ENCODE measurements around the gene CXCR3.
"Not testable (repeated sequence)": the region's sequence is repeated elsewhere in the genome, so short reads cannot be mapped to it uniquely, and the experiment has no call there.

The CXCR3 gene

GRCh38 chrX:71618303-71618721, at the start of gene CXCR3:
CXCR3 (minus strand) TSS chrX:71618511; CDS start chrX:71618449, 62 bp downstream.
- DNase-seq = peak; percentile 70 to 71

- no peak for DNase-seq
These were observed 49.3 kb upstream of the CXCR3 start, which contains the start of gene LOC101059915 for GRCh38 chrX:71667328-71668247. LOC101059915 (plus strand) TSS chrX:71667546.

- no peak for DNase-seq
These were observed 48.2 kb upstream of the CXCR3 start for GRCh38 chrX:71666240-71667223.

DNA sequence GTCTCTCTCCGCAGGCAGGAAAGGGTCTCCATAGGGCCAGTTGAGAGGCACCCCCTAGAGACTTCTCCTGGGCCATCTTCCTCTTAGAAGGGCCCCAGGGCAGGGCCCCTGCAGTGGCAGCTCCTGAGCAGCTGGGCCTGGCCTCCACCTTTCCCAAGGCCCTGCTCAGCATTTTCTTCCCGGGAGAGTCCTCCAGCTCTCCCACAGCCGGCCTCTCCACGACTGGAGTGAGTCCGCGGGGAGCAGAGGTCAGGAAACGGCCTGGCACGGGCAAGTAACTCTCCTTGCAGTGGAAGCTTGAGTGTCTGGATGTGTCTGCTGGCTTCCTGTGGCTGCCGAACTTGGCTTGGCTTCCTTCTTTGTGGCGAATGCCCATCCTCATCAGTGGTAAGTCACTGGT, 47.4 kb upstream of the CXCR3 start:
- no peak for DNase-seq

DNA sequence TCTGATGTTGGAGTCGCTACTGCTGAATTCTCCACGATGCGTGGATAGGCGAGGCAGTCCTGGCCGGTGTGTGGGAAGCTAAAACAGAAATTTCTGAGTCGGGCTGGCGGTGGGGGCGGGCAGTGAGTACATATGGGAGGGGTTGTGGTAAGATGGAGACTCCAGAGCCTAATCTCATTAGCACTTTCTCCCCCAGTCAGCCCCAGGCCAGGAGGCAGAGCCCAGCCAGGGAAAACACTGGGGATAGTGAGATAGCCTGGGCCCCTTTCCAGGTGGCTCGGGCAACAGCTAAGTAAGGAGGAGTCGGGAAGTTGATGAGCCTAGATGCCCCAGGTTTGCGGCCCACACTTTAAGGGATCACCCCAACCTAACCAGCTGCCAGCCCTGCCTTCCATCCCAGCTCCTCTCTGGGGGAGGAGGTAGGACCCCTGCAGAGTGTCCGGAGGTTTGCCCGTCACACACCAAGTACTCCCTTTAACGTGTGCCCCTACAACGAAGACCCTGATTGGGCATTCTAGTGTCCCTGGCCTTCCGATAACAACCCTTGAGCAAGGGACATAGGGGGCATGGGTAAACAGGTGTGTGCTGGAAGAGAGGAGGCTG, 46.7 kb upstream of the CXCR3 start:
- DNase-seq = no peak

- peak in 1 of 2 donors; percentile 16 for DNase-seq
These were observed 45.9 kb upstream of the CXCR3 start for GRCh38 chrX:71664202-71664601.

DNA sequence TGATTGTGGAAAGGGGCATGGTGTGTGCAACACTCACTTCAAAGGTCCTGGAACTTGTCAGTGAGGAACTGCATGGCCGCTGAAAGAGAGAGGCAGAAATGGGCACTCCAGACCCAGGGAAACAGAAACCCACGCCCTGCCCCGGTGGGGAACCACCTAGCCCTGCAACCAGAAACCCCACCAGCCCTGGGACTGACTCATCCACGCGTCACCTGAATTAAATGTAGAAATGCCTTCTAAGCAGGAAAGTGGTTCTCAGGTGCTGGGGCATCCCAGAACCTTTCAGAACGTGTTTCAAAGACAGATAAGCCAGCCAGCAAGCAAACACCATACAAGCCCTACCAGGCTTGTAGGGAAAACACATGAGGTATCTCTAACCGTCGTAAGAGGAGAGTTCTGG, 44.9 kb upstream of the CXCR3 start:
- DNase-seq = peak; percentile 65 to 67

DNA sequence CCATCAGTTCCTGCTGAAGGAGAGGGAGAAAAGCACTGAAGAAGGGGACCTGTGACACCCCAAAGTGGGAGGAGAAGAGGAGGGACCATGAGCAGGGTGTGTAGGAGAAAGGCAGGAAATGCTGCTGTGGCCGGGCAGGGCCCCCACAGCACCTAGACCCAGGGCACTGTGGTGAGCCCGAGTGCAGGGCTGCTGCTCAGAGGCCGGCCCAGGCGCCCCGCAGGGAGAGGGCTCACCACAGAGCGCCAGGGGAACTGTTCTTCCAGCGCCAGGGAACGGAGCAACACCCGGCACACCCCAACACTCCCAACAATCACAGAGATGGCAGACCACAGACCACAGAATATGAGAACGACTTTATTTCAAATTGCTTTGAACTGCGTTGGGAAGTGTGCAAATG, 44.3 kb upstream of the CXCR3 start:
- not testable (repeated sequence) for DNase-seq

DNA sequence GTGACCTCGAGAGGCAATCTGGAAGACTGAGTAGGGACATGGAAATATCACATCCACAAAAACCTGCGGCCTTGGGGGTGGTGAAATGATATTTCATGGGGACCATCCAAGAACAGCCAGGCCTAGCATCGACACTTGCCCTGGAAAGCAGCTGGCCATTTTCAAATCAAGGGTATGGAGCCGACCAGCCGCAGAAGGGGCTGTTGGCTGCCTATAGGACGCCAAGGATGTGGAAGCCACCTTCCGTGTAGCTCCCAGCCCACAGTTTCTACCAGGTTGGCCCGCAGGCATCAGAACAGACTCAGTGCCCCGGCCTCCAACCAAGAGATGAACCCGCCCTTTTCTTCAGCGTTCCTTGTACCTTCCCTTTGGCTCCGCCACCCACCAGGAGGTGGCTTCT, 43.6 kb upstream of the CXCR3 start:
- no peak for DNase-seq

- no peak for DNase-seq
These were observed 42.5 kb upstream of the CXCR3 start for GRCh38 chrX:71660562-71661416.

DNA sequence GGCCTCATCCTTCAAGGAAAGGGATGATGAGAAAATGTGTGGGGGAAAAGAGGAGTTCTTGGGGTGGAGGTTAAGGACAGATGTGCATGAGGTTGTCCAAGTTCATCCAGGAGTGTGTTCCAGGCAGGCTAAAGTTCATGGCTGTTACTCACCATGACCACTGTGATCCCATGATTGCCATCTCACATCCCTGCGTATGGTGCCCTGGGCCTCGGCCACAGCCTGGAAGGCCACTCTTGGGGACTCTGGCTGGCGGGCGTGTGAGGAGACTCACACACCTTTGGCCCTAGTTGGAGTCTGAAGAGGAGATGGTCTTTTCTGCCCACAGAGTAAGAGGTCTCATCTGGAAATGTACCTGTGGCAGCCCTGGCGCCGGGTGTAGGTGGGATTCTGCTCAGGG, 41.6 kb upstream of the CXCR3 start:
- no peak for DNase-seq

DNA sequence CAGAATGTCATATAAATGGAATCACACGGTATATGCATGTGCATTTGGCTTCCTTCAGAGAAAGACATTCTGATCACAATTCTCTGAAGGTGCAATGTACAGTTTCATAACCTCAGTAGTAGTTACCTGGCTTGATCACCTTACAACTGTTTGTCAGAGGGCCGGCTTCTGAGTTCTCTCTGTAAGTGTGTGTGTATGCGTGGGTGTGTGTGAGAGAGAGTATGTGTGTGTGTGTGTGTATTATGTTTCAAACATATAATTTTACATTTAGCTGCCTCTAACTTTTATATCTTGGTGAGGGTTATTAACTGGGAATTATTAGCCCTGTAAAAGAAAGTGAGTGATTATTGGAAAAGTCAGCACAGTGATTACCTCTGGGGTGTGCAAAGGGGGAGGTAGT, 41.0 kb upstream of the CXCR3 start:
- DNase-seq = no peak

DNA sequence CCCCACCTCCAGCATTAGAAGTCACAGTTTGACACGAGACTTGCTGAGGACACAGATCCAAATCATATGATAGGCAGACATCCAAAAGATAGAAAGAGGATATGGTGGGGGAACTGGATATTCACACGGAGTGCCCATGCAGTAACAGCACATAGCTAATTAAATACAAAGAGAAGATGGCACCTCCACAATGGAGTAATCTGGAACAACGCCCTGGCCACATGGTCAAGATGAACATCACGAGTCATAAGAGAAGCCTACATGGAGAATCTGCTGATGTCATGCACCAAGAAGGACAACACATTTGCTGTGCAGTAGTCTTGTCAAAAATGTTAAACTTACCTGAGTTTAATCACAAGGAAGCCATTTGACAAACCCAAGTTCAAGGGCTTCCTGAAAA, 39.0 kb upstream of the CXCR3 start:
- no peak for DNase-seq

DNA sequence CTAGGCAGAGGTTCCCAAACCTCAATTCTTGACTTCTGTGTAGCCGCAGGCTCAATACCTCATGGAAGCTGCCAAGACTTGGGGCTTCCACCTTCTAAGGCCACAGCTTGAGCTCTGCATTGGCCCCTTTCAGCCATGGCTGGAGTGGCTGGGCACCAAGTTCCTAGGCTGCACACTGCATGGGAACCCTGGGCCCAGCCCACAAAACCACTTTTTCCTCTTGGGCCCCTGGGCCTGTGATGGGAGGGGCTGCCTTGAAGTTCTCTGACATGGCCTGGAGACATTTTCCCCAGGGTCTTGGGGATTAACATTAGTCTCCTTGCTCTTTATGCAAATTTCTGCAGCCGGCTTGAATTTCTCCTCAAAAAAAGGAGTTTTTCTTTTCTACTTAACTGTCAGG, 35.0 kb upstream of the CXCR3 start:
- no peak for DNase-seq

GRCh38 chrX:71652405-71652804, 34.1 kb upstream of the CXCR3 start:
- DNase-seq = peak; percentile 55 to 64

DNA sequence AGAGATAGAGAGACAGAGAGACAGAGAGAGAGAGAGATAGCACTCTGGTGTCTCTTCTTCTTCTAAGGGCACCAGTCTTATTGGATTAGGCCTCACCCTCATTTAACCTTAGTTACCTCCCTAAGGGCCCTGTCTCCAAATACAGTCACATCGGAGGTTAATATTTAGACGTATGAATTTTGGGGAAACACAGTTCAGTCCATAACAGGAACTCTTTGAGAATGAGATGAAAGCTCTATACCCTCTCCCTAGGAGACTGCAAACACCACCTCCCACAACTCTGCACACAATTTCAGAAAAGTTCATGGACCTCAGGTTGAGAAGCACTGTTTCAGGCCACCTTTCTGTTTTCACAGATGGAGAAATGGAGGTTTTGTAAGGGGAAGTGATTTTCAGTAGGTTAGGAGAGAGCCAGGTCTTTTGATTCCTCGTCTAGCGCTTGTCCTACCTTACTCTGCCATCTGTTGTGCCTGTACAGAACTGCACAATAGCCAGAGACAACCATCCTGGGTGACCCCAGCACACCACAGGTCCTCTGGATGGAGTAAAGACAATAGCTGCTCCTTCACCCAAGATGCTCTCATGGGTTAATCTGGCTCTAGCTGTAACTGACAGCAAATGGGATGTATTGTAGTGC, 32.1 kb upstream of the CXCR3 start:
- DNase-seq = peak; percentile 26 to 37

GRCh38 chrX:71644406-71644805, 26.1 kb upstream of the CXCR3 start:
- not testable (repeated sequence) for DNase-seq

DNA sequence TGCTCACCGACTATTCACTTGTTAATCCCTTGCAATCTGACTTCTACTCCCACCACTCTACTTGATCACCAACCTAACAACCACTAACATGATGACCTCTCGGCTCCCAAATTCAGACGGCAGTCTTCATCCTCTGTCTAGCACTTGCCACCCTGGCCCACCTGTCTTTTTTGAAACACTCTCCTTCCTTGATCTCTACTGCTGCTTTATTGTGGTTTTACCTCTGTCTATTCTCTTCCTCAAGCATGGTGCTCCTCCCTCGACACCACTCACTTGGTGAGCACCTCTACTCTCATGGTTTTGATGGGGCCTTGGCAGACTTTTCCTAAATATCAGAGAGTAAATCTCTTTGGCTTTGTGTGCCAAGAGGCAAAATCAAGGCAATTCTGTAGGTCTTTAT, 21.7 kb upstream of the CXCR3 start:
- DNase-seq = no peak

- no peak for DNase-seq
These were observed 20.1 kb upstream of the CXCR3 start for GRCh38 chrX:71638409-71638808.

- DNase-seq = no peak
These were observed 19.5 kb upstream of the CXCR3 start for GRCh38 chrX:71637848-71638247.

DNA sequence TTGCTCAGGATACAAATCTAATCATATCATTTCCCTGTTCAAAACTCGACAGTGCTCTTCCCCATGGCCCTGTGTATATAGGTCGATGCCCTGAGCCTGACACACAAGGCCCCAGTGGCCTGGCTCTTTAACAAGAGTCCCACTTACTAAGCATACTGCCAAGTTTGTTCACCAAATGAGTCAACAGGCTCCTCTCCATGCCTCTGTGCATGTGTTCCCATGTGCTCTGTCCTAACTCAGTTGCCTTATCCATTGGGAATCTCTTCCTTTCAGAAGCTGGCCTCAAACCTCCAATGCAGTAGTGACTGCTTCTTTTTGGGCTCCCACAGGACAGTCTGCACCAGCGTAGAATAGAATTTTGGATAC, 18.9 kb upstream of the CXCR3 start:
- DNase-seq = no peak
